HEK293 (cell line): ENCODE results near the gene SIKE1.
A peak's percentile ranks its signal among the peaks of the same experiment; 100 is the strongest.

Experiments used
- KLF1 ChIP-seq: fragments of 450-650 bp; formaldehyde crosslinking; IDR thresholded peaks from 2 replicates; pipeline ENCODE4 v1.5.1; 2016; ENCODE audit warnings: missing biosample characterization, missing genetic modification characterization
- KLF10 ChIP-seq: fragments of 450-650 bp; IDR thresholded peaks from 2 replicates; pipeline ENCODE4 v1.5.1; 2018; ENCODE audit warnings: missing biosample characterization, mild to moderate bottlenecking, missing genetic modification characterization
- KLF7 ChIP-seq: fragments of 450-650 bp; formaldehyde crosslinking; IDR thresholded peaks from 2 replicates; pipeline ENCODE4 v1.5.1; 2016; ENCODE audit warnings: missing biosample characterization, missing genetic modification characterization, borderline replicate concordance
- KLF8 ChIP-seq: fragments of 450-650 bp; formaldehyde crosslinking; IDR thresholded peaks from 2 replicates; pipeline ENCODE4 v1.5.1; 2016; ENCODE audit warnings: missing biosample characterization, missing genetic modification characterization
- OVOL3 ChIP-seq: fragments of 450-650 bp; formaldehyde crosslinking; IDR thresholded peaks from 2 replicates; pipeline ENCODE4 v1.5.1; 2016; ENCODE audit warnings: missing biosample characterization, missing genetic modification characterization
- ZBTB11 ChIP-seq: fragments of 450-650 bp; formaldehyde crosslinking; conservative IDR thresholded peaks from 2 replicates; pipeline ENCODE4 v1.5.1; 2016; ENCODE audit warnings: low read depth, missing biosample characterization, missing genetic modification characterization
- ZBTB20 ChIP-seq: fragments of 450-650 bp; formaldehyde crosslinking; IDR thresholded peaks from 2 replicates; pipeline ENCODE4 v1.5.1; 2016; ENCODE audit warnings: missing biosample characterization, missing genetic modification characterization
- ZBTB8A ChIP-seq: fragments of 450-650 bp; formaldehyde crosslinking; IDR thresholded peaks from 2 replicates; pipeline ENCODE4 v1.5.1; 2016; ENCODE audit warnings: missing biosample characterization, missing genetic modification characterization
- ZFP69B ChIP-seq: fragments of 450-650 bp; formaldehyde crosslinking; IDR thresholded peaks from 2 replicates; pipeline ENCODE4 v1.5.1; 2016; ENCODE audit warnings: missing biosample characterization, missing genetic modification characterization
- ZNF121 ChIP-seq: fragments of 450-650 bp; formaldehyde crosslinking; IDR thresholded peaks from 2 replicates; pipeline ENCODE4 v1.5.1; 2016; ENCODE audit warnings: missing biosample characterization, missing genetic modification characterization
- ZNF404 ChIP-seq: fragments of 450-650 bp; formaldehyde crosslinking; IDR thresholded peaks from 2 replicates; pipeline ENCODE4 v1.5.1; 2017; ENCODE audit warnings: missing biosample characterization, missing genetic modification characterization
- ZNF423 ChIP-seq: fragments of 450-650 bp; formaldehyde crosslinking; IDR thresholded peaks from 2 replicates; pipeline ENCODE4 v1.5.1; 2016; ENCODE audit warnings: missing biosample characterization, missing genetic modification characterization
- ZNF426 ChIP-seq: fragments of 450-650 bp; formaldehyde crosslinking; IDR thresholded peaks from 2 replicates; pipeline ENCODE4 v1.5.1; 2017; ENCODE audit warnings: missing biosample characterization, missing genetic modification characterization, mild to moderate bottlenecking, inconsistent platforms, moderate library complexity
- ZNF610 ChIP-seq: fragments of 450-650 bp; formaldehyde crosslinking; IDR thresholded peaks from 2 replicates; pipeline ENCODE4 v1.5.1; 2016; ENCODE audit warnings: missing biosample characterization, missing genetic modification characterization, borderline replicate concordance
- ZNF654 ChIP-seq: fragments of 450-650 bp; formaldehyde crosslinking; IDR thresholded peaks from 2 replicates; pipeline ENCODE4 v1.5.1; 2016; ENCODE audit warnings: low read depth, missing biosample characterization, missing genetic modification characterization
- ZNF660 ChIP-seq: fragments of 450-650 bp; IDR thresholded peaks from 2 replicates; pipeline ENCODE4 v1.5.1; 2018; ENCODE audit warnings: missing biosample characterization, mild to moderate bottlenecking, missing genetic modification characterization
- ZNF747 ChIP-seq: fragments of 450-650 bp; formaldehyde crosslinking; IDR thresholded peaks from 2 replicates; pipeline ENCODE4 v1.5.1; 2016; ENCODE audit warnings: missing biosample characterization, missing genetic modification characterization
- ZNF76 ChIP-seq: fragments of 450-650 bp; formaldehyde crosslinking; IDR thresholded peaks from 2 replicates; pipeline ENCODE4; 2016; ENCODE audit warnings: low read depth, missing biosample characterization, missing genetic modification characterization, borderline replicate concordance
- ZNF785 ChIP-seq: fragments of 450-650 bp; formaldehyde crosslinking; IDR thresholded peaks from 2 replicates; pipeline ENCODE4 v1.5.1; 2016; ENCODE audit warnings: missing biosample characterization, missing genetic modification characterization
- ZNF843 ChIP-seq: fragments of 450-650 bp; formaldehyde crosslinking; IDR thresholded peaks from 2 replicates; pipeline ENCODE4 v1.5.1; 2016; ENCODE audit warnings: missing biosample characterization, missing genetic modification characterization
- ZSCAN4 ChIP-seq: fragments of 450-650 bp; formaldehyde crosslinking; IDR thresholded peaks from 2 replicates; pipeline ENCODE4 v1.5.1; 2017; ENCODE audit warnings: missing biosample characterization, missing genetic modification characterization
- TF ChIP-seq, protein P1 (sequence below): fragments of 450-650 bp; formaldehyde crosslinking; IDR thresholded peaks from 2 replicates; pipeline ENCODE4 v1.5.1; 2016; ENCODE audit warnings: missing biosample characterization, missing genetic modification characterization
- TF ChIP-seq, protein P2 (sequence below): fragments of 450-650 bp; formaldehyde crosslinking; IDR thresholded peaks from 2 replicates; pipeline ENCODE4 v1.5.1; 2016; ENCODE audit warnings: missing biosample characterization, missing genetic modification characterization

The SIKE1 gene

DNA sequence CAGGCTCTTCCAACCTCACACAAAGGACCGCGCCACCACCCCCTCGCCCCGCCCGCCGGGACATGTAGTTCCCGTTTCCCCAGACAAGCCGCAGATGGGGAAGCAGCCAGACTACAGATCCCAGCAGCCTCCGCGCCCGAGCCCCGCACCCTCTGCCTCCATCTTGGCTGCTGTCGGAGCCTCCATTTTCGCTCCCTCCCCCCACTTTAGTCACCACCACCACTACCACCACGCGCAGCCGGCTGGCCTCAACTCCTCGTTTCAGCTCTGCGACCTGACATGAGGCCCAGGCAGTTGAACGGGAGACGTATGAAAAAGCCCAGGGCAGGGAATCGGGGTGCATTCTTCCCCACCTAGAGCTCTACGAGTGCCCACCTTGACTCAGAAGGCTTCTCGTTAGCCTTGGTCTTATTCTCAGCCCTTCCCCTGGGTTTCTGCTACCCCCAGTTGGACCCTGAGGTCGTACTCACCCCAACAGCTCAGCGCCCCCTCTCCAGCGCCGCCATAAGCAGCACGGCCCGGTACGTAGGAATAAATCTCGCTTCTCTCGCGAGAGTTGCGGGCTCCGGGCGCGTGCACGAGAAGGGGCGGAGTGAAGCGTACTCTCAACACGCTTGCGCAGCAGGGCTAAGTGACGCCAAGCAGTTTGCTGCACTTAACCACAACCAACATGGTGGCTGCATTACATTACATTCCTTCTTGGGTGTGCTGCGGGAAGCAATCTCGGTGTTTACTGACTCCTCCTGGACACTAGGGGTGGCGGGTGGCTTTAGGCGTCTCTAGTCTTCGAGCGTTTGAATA lies 22.8 kb downstream of the SIKE1 start, which contains the start of gene CSDE1 (continued):
- TF ChIP-seq ZNF404 (tag by site-specific recombination) (no peak), ZNF747 (no peak), OVOL3 (tag by site-specific recombination) (no peak; the same call in 1 of the 2 replicates), KLF7 (0 out of 2 replicates have a peak, but pooled peaks have one; percentile 10), KLF8 (tag by site-specific recombination) (peak; percentile 57), ZBTB8A (tag by site-specific recombination) (peak; percentile 62), ZSCAN4 (no peak), ZBTB11 (0 out of 2 replicates have a peak, but pooled peaks have one; percentile 20), ZNF423 (tag by site-specific recombination) (0 out of 2 replicates have a peak, but pooled peaks have one; percentile 35), ZNF785 (tag by site-specific recombination) (peak; percentile 97), ZNF610 (tag by site-specific recombination) (peak; percentile 72; the same call in 1 of the 2 replicates), ZNF654 (peak; percentile 17; the same call in 1 of the 2 replicates), ZNF843 (tag by site-specific recombination) (peak; percentile 74), ZNF121 (tag by site-specific recombination) (peak; percentile 63), ZNF426 (0 out of 2 replicates have a peak, but pooled peaks have one; percentile 6), ZBTB20 (peak; percentile 62; the same call in 1 of the 2 replicates), KLF10 (tag by site-specific recombination) (0 out of 2 replicates have a peak, but pooled peaks have one; percentile 7), ZNF660 (tag by site-specific recombination) (peak; percentile 72; the same call in 1 of the 2 replicates), ZFP69B (no peak), ZNF76 (tag by site-specific recombination) (peak; percentile 98), KLF1 (tag by site-specific recombination) (peak; percentile 51; the same call in 1 of the 2 replicates)
- TF ChIP-seq, protein P1, sequence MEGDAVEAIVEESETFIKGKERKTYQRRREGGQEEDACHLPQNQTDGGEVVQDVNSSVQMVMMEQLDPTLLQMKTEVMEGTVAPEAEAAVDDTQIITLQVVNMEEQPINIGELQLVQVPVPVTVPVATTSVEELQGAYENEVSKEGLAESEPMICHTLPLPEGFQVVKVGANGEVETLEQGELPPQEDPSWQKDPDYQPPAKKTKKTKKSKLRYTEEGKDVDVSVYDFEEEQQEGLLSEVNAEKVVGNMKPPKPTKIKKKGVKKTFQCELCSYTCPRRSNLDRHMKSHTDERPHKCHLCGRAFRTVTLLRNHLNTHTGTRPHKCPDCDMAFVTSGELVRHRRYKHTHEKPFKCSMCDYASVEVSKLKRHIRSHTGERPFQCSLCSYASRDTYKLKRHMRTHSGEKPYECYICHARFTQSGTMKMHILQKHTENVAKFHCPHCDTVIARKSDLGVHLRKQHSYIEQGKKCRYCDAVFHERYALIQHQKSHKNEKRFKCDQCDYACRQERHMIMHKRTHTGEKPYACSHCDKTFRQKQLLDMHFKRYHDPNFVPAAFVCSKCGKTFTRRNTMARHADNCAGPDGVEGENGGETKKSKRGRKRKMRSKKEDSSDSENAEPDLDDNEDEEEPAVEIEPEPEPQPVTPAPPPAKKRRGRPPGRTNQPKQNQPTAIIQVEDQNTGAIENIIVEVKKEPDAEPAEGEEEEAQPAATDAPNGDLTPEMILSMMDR (tag by site-specific recombination), result peak; percentile 85
- TF ChIP-seq, protein P2, sequence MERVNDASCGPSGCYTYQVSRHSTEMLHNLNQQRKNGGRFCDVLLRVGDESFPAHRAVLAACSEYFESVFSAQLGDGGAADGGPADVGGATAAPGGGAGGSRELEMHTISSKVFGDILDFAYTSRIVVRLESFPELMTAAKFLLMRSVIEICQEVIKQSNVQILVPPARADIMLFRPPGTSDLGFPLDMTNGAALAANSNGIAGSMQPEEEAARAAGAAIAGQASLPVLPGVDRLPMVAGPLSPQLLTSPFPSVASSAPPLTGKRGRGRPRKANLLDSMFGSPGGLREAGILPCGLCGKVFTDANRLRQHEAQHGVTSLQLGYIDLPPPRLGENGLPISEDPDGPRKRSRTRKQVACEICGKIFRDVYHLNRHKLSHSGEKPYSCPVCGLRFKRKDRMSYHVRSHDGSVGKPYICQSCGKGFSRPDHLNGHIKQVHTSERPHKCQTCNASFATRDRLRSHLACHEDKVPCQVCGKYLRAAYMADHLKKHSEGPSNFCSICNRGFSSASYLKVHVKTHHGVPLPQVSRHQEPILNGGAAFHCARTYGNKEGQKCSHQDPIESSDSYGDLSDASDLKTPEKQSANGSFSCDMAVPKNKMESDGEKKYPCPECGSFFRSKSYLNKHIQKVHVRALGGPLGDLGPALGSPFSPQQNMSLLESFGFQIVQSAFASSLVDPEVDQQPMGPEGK (tag by site-specific recombination), result peak; percentile 63
